RWPE2 (cell line): Measurements from ENCODE around the gene TNRC6B.

Experiments
- ATAC-seq: fragments of 200-7000 bp; cut with Tn5 transposase; 3 replicates; pipeline ENCODE4 v1.9.1; 2021; ENCODE audit warnings: low read depth
- DNase-seq: peaks from one replicate; pipeline ENCODE4 v3.0.0-alpha.2; 2020; ENCODE audit warnings: low spot score
- H3K27ac ChIP-seq: fragments of 450-650 bp; 2 replicates; pipeline ENCODE4 v1.5.1; 2017; ENCODE audit warnings: mild to moderate bottlenecking; ENCODE audit not compliant: poor library complexity, severe bottlenecking
- H3K27me3 ChIP-seq: fragments of 250-450 bp; sonication (Bioruptor Pico); 2 replicates; pipeline ENCODE4 v1.5.1; 2021; ENCODE audit warnings: mild to moderate bottlenecking, moderate library complexity; ENCODE audit not compliant: insufficient read depth, poor library complexity, severe bottlenecking
- H3K36me3 ChIP-seq: fragments of 250-450 bp; sonication (Bioruptor Pico); 2 replicates; pipeline ENCODE4 v1.5.1; 2020; ENCODE audit warnings: low read depth, mild to moderate bottlenecking, moderate library complexity
- H3K4me1 ChIP-seq: fragments of 250-450 bp; sonication (Bioruptor Pico); 2 replicates; pipeline ENCODE4 v1.5.1; 2021; ENCODE audit warnings: mild to moderate bottlenecking, moderate library complexity; ENCODE audit not compliant: insufficient read depth, poor library complexity, severe bottlenecking
- H3K4me3 ChIP-seq: fragments of 250-450 bp; sonication (Bioruptor Pico); 2 replicates; pipeline ENCODE4 v1.5.1; 2021; ENCODE audit warnings: mild to moderate bottlenecking, moderate library complexity; ENCODE audit not compliant: severe bottlenecking
- H3K9me3 ChIP-seq: fragments of 250-450 bp; sonication (Bioruptor Pico); 2 replicates; pipeline ENCODE4 v1.5.1; 2021; ENCODE audit warnings: mild to moderate bottlenecking, moderate library complexity; ENCODE audit not compliant: severe bottlenecking
- TF ChIP-seq, protein P1 (sequence below): fragments of 450-650 bp; IDR thresholded peaks from one replicate; pipeline ENCODE4 v1.5.1; 2017; ENCODE audit warnings: mild to moderate bottlenecking, moderate library complexity; ENCODE audit not compliant: poor library complexity, severe bottlenecking

The TNRC6B gene, protein sequence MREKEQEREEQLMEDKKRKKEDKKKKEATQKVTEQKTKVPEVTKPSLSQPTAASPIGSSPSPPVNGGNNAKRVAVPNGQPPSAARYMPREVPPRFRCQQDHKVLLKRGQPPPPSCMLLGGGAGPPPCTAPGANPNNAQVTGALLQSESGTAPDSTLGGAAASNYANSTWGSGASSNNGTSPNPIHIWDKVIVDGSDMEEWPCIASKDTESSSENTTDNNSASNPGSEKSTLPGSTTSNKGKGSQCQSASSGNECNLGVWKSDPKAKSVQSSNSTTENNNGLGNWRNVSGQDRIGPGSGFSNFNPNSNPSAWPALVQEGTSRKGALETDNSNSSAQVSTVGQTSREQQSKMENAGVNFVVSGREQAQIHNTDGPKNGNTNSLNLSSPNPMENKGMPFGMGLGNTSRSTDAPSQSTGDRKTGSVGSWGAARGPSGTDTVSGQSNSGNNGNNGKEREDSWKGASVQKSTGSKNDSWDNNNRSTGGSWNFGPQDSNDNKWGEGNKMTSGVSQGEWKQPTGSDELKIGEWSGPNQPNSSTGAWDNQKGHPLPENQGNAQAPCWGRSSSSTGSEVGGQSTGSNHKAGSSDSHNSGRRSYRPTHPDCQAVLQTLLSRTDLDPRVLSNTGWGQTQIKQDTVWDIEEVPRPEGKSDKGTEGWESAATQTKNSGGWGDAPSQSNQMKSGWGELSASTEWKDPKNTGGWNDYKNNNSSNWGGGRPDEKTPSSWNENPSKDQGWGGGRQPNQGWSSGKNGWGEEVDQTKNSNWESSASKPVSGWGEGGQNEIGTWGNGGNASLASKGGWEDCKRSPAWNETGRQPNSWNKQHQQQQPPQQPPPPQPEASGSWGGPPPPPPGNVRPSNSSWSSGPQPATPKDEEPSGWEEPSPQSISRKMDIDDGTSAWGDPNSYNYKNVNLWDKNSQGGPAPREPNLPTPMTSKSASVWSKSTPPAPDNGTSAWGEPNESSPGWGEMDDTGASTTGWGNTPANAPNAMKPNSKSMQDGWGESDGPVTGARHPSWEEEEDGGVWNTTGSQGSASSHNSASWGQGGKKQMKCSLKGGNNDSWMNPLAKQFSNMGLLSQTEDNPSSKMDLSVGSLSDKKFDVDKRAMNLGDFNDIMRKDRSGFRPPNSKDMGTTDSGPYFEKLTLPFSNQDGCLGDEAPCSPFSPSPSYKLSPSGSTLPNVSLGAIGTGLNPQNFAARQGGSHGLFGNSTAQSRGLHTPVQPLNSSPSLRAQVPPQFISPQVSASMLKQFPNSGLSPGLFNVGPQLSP (N-terminal part only)

DNA sequence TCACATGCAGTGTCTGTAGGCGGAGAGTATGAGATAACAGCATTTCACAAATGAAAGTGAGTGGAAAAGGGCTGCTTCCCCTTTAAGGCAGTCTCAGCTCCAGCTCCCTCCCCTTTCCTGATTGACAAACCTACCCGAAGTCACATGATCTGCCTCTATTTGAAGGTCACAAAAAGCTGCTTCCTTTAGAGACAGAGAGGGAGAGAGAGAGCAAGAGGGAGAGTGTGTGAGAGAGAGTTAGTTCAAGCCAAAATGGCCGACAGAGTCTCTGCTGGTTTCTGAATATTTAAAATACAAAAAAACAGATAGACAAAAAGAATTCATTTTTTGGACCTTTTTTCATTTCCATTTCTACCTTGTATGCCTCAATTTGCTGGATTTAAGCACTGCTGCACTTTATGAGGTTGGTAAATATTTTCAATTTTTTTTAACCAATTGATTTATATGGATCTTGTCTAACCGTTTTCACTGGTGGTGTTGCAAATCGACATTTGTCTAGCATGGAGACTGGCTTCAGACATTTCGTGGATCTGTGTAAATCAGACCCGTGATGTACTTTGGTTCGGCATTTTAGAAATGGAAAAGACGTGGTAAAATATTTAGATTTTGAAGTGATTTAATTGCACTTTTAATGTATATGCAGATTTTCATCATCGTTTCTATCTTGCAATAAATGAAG, at the start of gene TNRC6B:
TSS of gene TNRC6B (plus strand) at position 188 of the 679 bp plus-strand sequence. CDS start at position 399, 211 bp downstream.
- TF ChIP-seq, protein P1, sequence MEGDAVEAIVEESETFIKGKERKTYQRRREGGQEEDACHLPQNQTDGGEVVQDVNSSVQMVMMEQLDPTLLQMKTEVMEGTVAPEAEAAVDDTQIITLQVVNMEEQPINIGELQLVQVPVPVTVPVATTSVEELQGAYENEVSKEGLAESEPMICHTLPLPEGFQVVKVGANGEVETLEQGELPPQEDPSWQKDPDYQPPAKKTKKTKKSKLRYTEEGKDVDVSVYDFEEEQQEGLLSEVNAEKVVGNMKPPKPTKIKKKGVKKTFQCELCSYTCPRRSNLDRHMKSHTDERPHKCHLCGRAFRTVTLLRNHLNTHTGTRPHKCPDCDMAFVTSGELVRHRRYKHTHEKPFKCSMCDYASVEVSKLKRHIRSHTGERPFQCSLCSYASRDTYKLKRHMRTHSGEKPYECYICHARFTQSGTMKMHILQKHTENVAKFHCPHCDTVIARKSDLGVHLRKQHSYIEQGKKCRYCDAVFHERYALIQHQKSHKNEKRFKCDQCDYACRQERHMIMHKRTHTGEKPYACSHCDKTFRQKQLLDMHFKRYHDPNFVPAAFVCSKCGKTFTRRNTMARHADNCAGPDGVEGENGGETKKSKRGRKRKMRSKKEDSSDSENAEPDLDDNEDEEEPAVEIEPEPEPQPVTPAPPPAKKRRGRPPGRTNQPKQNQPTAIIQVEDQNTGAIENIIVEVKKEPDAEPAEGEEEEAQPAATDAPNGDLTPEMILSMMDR: no peak
- peak within 1 kb of the TSS; percentile 52 for H3K4me3 ChIP-seq
- H3K4me1 ChIP-seq: peaks cover 30% of the 10 kb centered on the region
- peak; percentile 93 for ATAC-seq
- H3K27ac ChIP-seq: peak within 1 kb of the TSS; percentile 65
- peak; percentile 62 for DNase-seq
- H3K27me3 ChIP-seq: no peaks in the 10 kb centered on the region
- H3K36me3 ChIP-seq: no peaks in the 10 kb centered on the region
- H3K9me3 ChIP-seq: no peaks in the 10 kb centered on the region

DNA sequence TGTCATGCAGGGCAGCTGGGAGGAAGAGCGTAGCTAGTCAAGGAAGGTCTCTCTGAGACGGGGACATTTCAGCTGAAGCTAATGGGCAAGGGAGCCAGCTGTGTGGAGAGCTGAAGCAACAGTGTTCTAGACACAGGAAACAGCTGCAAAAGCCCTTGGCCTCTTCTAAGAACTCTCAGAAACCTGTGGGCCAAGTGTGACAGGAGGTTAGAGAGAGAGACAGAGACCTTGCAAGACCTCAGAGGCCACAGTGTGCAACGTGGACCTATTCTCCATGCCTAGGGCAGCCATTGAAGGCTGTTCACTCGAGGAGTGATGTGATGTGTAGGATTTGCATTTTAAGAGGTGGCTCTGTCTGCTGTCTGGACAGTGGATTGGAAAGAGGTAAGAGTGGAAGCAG, 48.7 kb upstream of the TNRC6B start:
- H3K4me3 ChIP-seq: no peak overlapping the region
- TF ChIP-seq, protein P1: no peak

DNA sequence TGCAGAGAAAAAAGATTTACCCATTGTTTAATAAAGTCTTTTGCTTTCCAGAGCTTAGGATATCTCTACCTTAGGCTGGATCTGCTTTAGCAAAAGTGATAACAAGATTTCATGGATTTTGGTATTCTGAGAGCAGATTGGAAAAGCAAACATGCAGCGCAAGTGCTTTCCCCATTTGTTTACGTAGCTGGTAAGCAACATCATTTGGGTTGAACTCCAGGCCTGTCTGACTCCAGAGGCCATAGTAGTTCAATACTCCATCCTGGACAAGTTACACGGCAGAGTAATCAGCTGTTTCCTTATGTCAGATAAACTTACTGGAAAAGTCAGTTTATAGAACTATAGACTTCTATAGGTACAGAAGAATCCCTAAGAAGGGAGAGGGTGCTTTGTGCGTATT, 40.6 kb upstream of the TNRC6B start:
- no peak for DNase-seq
- no peak for ATAC-seq
- Histone ChIP-seq H3K4me1 (no peaks in the 10 kb centered on the region), H3K9me3 (no peaks in the 10 kb centered on the region), H3K27ac (no peak overlapping the region), H3K4me3 (no peak overlapping the region), H3K27me3 (no peaks in the 10 kb centered on the region), H3K36me3 (no peaks in the 10 kb centered on the region)
- TF ChIP-seq, protein P1: no peak

More for the DNA sequence above, 48.7 kb upstream of the TNRC6B start:
- H3K4me1 ChIP-seq: no peaks in the 10 kb centered on the region
- ATAC-seq: no peak
- no peaks in the 10 kb centered on the region for H3K9me3 ChIP-seq
- no peak overlapping the region for H3K27ac ChIP-seq
- no peaks in the 10 kb centered on the region for H3K36me3 ChIP-seq
- DNase-seq: no peak
- no peaks in the 10 kb centered on the region for H3K27me3 ChIP-seq

DNA sequence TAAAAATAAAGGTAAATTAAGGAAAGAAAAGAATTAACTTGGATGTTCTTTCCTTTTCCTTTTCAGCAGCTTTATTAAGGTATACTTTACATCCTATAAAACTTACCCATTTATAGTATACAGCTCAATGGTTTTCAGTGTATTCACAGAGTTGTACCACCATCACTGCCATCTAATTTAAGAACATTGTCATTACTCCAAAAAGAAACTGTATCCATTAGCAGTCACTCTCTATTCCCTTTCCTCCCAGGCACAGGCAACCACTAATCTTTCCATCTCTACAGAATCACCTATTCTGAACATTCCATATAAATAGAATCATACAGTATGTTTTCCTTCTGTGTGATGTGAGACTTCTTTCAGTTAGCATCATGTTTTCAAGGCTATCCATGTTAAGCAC, 38.9 kb upstream of the TNRC6B start:
- no peak overlapping the region for H3K4me3 ChIP-seq
- no peaks in the 10 kb centered on the region for H3K4me1 ChIP-seq
- TF ChIP-seq, protein P1: no peak
- H3K27ac ChIP-seq: no peak overlapping the region
- H3K27me3 ChIP-seq: no peaks in the 10 kb centered on the region
- no peak for DNase-seq
- ATAC-seq: no peak
- H3K36me3 ChIP-seq: no peaks in the 10 kb centered on the region
- no peaks in the 10 kb centered on the region for H3K9me3 ChIP-seq
